AG20443 (cell line): ENCODE measurements around the gene F8A1.
"Not testable (repeated sequence)": the region's sequence is repeated elsewhere in the genome, so short reads cannot be mapped to it uniquely, and the experiment has no call there.

Experiments used
- DNase-seq: peaks from one replicate; pipeline ENCODE4 v3.0.0; 2012; ENCODE audit warnings: low spot score, mixed read lengths

The F8A1 gene

DNA sequence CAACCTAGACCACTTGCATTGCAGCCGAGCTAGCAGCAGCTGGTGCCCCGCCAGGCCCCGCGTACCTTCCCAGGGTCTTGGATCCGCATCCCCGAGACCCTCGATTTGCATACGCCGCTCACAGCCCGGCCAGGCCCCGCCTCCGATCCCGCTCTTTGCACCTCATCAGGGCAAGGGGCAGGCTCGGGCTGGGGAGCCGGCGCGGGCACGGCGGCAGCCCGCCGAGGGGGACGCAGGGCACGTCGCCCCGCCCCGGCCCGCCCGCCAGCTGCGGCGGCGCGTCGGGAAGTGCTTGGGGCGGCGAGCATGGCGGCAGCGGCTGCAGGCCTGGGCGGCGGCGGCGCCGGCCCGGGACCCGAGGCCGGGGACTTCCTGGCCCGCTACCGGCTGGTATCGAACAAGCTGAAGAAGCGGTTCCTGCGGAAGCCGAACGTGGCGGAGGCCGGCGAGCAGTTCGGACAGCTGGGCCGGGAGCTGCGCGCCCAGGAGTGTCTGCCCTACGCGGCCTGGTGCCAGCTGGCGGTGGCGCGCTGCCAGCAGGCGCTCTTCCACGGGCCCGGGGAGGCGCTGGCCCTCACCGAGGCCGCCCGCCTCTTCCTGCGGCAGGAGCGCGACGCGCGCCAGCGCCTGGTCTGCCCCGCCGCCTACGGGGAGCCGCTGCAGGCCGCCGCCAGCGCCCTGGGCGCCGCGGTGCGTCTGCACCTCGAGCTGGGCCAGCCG lies at the start of gene F8A1:
Gene F8A1 (plus strand): TSS at position 287 of the 720 bp plus-strand sequence. CDS start 20 bp downstream, at position 307.
- not testable (repeated sequence) for DNase-seq

DNA sequence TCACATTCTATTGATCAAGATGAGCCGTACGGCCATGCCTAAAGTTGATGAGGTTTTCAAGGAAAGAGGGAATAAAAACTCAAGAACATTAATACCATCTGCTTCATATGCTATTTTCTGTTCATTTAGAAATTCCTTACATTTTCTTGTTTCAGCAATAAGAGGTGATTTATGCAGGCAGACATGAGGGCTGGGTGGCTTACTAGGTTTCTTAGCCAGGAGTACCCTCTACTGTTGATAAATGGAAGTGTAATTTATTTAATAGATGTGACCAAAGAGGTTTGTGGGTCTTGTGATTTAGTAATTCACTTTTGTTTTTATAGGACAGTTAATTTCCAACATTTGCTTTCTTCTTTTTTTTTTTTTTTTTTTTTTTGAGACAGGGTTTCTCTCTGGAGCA lies 45.3 kb upstream of the F8A1 start:
- DNase-seq = peak; percentile 52

DNA sequence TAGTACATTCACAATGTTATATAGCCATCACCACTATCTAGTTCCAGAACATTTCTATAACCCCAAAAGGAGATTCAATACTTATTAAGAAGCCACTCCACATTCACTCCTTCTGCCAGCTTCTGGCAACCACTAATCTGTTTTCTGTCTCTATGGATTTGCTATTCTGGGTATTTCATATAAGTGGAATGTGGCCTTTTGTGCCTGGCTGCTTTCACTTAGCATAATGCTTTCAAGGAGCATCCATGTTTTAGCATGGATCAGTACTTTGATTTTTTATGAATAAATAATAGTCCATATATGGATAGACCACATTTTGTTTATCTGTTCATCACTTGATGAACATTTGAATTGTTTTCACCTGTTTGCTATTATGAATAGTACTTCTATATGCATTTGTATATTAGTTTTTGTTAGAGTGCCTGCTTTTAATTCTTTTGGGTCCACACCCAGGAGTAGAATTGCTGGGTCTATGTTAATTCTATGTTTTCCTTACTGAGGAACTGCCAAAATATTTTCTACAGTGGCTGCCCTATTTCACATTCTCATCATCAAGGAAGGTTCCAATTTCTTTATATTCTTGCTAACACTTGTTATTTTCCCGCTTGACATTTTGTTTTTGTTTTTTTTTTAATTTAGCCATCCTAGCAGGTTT lies 35.1 kb upstream of the F8A1 start:
- no peak for DNase-seq

DNA sequence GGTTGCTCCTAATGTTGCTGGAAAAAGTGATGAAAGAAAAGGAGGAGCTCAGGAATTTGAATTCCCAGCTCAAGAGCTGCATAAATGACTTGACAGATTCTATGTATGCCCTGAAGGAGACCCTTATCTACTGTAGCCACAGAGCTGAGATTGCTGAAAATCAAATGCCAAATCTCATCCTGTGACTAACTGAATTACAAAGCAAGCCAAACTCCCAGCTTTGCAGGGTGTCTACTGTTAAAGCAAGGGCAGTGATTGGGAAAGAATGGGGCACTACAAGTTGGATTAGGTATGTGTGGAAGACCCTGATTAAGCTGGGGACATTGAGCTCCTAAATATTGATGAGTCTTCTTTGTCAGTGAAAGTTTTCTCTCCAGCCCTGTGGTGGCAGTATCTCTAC lies 30.9 kb upstream of the F8A1 start:
- no peak for DNase-seq

DNA sequence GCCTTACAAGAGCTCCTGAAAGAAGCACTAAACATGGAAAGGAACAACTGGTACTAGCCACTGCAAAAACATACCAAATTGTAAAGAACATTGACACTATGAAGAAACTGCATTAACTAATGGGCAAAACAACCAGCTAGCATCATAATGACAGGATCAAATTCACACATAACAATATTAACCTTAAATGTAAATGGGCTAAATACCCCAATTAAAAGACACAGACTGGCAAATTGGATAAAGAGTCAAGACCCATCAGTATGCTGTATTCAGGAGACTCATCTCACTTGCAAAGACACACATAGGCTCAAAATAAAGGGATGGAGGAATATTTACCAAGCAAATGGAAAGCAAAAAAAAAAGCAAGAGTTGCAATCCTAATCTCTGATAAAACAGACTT lies 17.6 kb upstream of the F8A1 start:
- DNase-seq = not testable (repeated sequence)

GRCh38 chrX:154873329-154873728 lies 12.8 kb upstream of the F8A1 start:
- DNase-seq = no peak

DNA sequence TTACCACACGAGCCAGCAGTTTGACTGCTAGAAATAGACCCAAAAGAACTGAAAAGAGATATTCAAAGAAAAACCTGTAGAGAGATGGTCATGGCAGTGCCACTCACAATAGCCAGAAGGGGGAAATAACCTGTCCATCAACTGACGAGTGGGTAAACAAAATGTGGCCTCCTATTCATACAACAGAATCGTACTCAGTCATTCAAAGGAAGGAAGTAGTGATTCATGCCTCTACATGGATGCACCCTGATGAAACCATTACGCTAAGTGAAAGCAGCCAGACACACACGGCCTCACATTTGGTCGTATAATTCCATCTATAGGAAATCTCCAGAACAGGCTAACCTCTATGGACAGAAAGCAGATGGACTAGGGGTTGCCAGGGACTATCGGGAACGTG lies 2.1 kb upstream of the F8A1 start:
- DNase-seq = not testable (repeated sequence)

- DNase-seq = not testable (repeated sequence)
Measured at GRCh38 chrX:154885057-154885456, 1.1 kb upstream of the F8A1 start.

DNA sequence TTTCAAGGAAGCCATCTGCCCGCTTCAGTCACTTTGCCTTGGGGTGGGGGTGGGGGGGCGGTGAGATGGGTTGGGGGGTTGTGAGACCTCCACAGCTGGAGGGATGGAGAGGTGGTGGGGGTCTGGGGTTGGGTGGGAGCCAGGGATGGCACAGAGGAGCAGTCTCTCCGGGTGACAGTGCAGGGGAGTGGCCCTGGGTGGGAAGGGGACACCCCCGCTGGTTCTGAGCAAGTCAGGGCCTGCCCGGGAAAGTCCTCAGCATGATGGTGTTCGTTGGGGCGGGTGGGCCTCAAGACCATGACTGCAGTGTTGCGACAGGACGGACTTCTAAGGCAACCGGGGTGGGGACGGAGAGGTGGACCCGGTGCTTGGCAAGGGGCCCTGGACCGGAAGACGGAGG lies 606 bp upstream of the F8A1 start:
- not testable (repeated sequence) for DNase-seq

DNA sequence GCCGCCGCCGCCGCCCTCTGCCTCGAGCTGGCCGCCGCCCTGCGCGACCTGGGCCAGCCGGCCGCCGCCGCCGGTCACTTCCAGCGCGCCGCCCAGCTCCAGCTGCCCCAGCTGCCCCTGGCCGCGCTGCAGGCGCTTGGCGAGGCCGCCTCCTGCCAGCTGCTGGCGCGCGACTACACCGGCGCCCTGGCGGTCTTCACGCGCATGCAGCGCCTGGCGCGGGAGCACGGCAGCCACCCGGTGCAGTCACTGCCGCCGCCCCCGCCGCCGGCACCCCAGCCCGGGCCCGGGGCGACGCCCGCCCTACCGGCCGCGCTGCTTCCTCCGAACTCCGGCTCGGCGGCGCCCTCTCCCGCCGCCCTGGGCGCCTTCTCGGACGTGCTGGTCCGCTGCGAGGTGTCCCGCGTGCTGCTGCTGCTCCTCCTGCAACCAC lies 650 bp downstream of the F8A1 start:
- not testable (repeated sequence) for DNase-seq

DNA sequence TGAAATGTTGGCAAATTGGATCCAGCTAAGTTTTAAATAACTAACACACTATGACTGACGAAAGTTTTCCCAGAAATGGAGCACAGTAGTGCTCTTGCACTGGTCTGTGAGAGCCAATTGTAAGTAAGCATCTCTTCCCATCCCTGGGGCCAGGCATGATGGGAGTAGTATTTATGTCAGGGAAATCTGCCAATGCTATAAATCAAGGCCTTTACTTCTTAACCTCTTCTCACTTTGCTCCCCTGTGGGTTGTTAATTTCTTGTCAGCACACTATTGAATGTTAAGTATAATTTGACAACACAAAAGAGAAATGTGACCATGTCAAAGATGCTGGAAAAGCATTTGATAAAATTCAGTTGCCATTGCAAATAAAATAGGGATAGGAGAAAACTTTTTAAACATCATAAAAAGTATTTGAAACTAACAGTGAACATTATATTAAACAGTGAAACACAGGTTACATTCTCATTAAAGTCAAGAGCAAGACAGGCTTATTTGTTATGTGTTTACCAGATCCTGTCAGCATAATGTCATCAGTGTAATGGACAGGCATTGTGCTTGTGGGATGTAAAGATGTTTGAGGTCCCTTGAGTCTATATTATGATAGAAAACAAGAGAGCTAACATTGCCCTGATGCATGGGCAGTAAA lies 5.0 kb downstream of the F8A1 start:
- no peak for DNase-seq

- DNase-seq = no peak
Measured at GRCh38 chrX:154892296-154892695, 6.1 kb downstream of the F8A1 start.

GRCh38 chrX:154900323-154900722 lies 14.2 kb downstream of the F8A1 start:
- no peak for DNase-seq

GRCh38 chrX:154902408-154902807 lies 16.3 kb downstream of the F8A1 start:
- DNase-seq = no peak

- DNase-seq = no peak
Measured at GRCh38 chrX:154908821-154909220, 22.7 kb downstream of the F8A1 start.

DNA sequence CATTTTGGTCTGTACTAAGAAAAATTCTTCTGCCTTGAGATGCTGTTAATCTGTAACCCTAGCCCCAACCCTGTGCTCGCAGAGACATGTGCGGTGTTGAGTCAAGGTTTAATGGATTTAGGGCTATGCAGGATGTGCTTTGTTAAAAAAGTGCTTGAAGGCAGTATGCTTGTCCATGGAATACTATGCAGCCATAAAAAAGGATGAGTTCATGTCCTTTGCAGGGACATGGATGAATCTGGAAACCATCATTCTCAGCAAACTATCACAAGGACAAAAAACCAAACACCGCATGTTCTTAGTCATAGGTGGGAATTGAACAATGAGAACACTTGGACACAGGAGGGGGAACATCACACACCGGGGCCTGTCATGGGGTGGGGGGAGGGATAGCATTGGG lies 23.9 kb downstream of the F8A1 start:
- DNase-seq = not testable (repeated sequence)

GRCh38 chrX:154910528-154910927 lies 24.4 kb downstream of the F8A1 start:
- DNase-seq = not testable (repeated sequence)

DNA sequence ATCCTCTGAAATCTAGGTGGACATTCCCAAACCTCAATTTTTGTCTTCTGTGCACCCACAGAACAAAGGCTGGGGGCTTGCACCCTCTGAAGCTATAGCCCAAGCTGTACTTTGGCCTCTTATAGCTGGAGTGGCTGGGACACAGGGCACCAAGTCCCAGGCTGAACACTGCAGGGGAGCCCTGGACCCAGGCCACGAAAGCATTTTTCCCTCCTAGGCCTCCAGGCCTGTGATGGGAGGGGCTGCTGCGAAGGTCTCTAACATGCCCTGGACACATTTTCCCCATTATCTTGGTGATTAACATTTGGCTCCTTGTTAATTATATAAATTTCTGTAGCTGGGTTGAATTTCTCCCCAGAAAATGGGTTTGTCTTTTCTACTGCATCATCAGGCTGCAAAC lies 27.9 kb downstream of the F8A1 start:
- no peak for DNase-seq

- DNase-seq = peak; percentile 71
Measured at GRCh38 chrX:154918060-154918483, 31.9 kb downstream of the F8A1 start.

- DNase-seq = not testable (repeated sequence)
Measured at GRCh38 chrX:154924771-154925170, 38.6 kb downstream of the F8A1 start.
